ENCODE measurements around the gene KNOP1. TPM values are rescaled to one million over a fixed set of nuclear protein-coding genes. Genes with fewer than 3 reads are reported as not detected.

KNOP1 gene
- total RNA-seq, 1 experiment from 2014 or later = 13.6 TPM

DNA sequence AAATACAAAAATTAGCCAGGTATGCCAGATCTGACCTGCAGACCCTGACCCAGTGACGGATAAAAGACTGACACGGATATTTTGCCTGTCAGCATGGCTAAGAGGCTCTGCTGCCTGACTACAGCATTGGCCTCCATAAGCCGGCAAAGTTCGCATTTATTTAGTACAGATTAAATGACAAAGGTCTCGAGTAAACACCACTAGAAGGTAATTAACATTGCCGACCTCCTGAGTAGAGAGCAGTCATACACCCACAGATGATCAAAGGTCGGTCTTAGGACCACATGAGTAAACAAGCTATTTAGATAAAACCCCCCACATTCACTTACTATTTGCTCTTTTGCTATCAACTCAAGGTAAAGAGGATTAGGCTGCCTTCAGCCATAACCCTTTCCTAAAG lies 55.7 kb downstream of the KNOP1 start:
- no peak overlapping the region for H3K4me2 ChIP-seq (ENCODE audit: low read length)
- H3K27me3 ChIP-seq (ENCODE audit: low read length) = no peaks in the 10 kb centered on the region
- no peak overlapping the region for H2AFZ ChIP-seq (ENCODE audit: low read length)
- no peak for ATAC-seq
- H3K4me1 ChIP-seq (ENCODE audit: insufficient read depth, low read length) = no peaks in the 10 kb centered on the region
- H3F3A ChIP-seq (ENCODE audit: low read length, unreplicated experiment) = no peaks in the 10 kb centered on the region
- H3K4me3 ChIP-seq (ENCODE audit: low read length) = no peak overlapping the region
- ChIA-PET POLR2A (ENCODE audit: unreplicated experiment) (no interaction called here), CTCF (no interaction called here)
- TF ChIP-seq EZH2 (IDR thresholded peaks at IDR 0.05; ENCODE audit: low read length, unreplicated experiment) (no peak), EZH2phosphoT487 (IDR thresholded peaks at IDR 0.05; ENCODE audit: borderline replicate concordance, low read length) (no peak)
- TF ChIP-seq, protein P1, sequence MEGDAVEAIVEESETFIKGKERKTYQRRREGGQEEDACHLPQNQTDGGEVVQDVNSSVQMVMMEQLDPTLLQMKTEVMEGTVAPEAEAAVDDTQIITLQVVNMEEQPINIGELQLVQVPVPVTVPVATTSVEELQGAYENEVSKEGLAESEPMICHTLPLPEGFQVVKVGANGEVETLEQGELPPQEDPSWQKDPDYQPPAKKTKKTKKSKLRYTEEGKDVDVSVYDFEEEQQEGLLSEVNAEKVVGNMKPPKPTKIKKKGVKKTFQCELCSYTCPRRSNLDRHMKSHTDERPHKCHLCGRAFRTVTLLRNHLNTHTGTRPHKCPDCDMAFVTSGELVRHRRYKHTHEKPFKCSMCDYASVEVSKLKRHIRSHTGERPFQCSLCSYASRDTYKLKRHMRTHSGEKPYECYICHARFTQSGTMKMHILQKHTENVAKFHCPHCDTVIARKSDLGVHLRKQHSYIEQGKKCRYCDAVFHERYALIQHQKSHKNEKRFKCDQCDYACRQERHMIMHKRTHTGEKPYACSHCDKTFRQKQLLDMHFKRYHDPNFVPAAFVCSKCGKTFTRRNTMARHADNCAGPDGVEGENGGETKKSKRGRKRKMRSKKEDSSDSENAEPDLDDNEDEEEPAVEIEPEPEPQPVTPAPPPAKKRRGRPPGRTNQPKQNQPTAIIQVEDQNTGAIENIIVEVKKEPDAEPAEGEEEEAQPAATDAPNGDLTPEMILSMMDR (conservative IDR thresholded peaks at IDR 0.05; ENCODE audit: low read depth, low read length) = no peak
- no peak overlapping the region for H3K27ac ChIP-seq (ENCODE audit: low read length)
- no peak for DNase-seq
- BruUV-seq (replicated peaks) = no TSS peak
- H3K9me2 ChIP-seq (replicated peaks; ENCODE audit: low read length) = no peaks in the 10 kb centered on the region
- no peaks in the 10 kb centered on the region for H3K9me3 ChIP-seq (ENCODE audit: low read length)
- H3K79me2 ChIP-seq (ENCODE audit: low read length) = no peaks in the 10 kb centered on the region
- H3K9ac ChIP-seq (ENCODE audit: low read length) = no peak overlapping the region
- intact Hi-C loops (cut with micrococcal nuclease) = no loop called here
- no peaks in the 10 kb centered on the region for H3K36me3 ChIP-seq (ENCODE audit: low read depth, low read length)
- no peaks in the 10 kb centered on the region for H4K20me1 ChIP-seq (ENCODE audit: low read length)

DNA sequence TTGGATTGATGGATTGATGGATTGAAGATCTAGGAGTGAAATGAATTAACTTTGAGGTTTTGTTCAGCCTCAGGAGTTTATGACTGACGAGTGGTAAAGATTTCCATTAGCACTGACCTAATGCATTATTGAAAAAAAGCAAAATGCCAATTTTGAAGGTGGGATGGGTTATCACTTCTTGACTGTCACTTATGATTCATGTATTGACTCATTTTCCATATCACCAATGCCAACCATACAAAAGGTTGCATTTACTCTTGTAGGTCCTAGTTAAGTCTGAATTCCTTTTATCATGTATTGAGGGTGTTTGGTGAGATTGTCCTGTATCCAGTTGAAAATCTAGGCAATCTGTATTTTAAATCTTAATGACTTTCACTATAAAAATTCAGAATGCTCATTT lies 57.6 kb downstream of the KNOP1 start:
- intact Hi-C loops (cut with micrococcal nuclease) = no loop called here
- no peak for ATAC-seq
- no peaks in the 10 kb centered on the region for H3K27me3 ChIP-seq (ENCODE audit: low read length)

DNA sequence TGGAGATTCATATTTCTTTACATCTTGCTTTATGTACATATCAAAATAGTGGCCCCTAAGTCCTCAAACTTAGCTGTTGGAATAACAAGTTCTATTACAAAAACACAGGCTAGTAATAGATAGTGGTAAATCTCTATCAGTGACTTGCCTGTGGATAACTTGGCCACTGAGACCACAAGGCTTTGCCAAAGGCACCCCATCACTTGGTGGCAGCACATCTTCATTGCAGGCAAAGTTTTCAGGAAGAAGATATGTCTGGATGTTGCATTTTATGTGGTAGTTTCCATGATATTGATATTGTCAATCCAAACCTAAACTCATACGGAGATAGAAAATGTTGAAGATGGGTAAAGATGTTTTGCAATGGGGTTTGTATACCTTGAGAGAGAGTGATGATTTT lies 58.5 kb downstream of the KNOP1 start:
- no peak for TF ChIP-seq EZH2 (IDR thresholded peaks at IDR 0.05; ENCODE audit: low read length, unreplicated experiment)
- TF ChIP-seq, protein P1 (conservative IDR thresholded peaks at IDR 0.05; ENCODE audit: low read depth, low read length) = peak; percentile 31; the same call in 1 of the 2 replicates
- Histone ChIP-seq H3K27me3 (ENCODE audit: low read length) (no peaks in the 10 kb centered on the region), H3K9me2 (replicated peaks; ENCODE audit: low read length) (no peaks in the 10 kb centered on the region), H4K20me1 (ENCODE audit: low read length) (no peaks in the 10 kb centered on the region), H3K36me3 (ENCODE audit: low read depth, low read length) (no peaks in the 10 kb centered on the region), H3K4me3 (ENCODE audit: low read length) (no peak overlapping the region), H3K4me1 (ENCODE audit: insufficient read depth, low read length) (no peaks in the 10 kb centered on the region), H3K27ac (ENCODE audit: low read length) (no peak overlapping the region), H3K4me2 (ENCODE audit: low read length) (no peak overlapping the region), H3F3A (ENCODE audit: low read length, unreplicated experiment) (no peaks in the 10 kb centered on the region), H3K9ac (ENCODE audit: low read length) (no peak overlapping the region), H3K9me3 (ENCODE audit: low read length) (no peaks in the 10 kb centered on the region), H3K79me2 (ENCODE audit: low read length) (no peaks in the 10 kb centered on the region), H2AFZ (ENCODE audit: low read length) (no peak overlapping the region)
- CTCF ChIA-PET = no interaction called here
- POLR2A ChIA-PET (ENCODE audit: unreplicated experiment) = no interaction called here
- intact Hi-C loops (cut with micrococcal nuclease) = no loop called here
- BruUV-seq (replicated peaks) = no TSS peak
- DNase-seq (no peak), ATAC-seq (no peak)

More for the DNA sequence above, 57.6 kb downstream of the KNOP1 start:
- POLR2A ChIA-PET (ENCODE audit: unreplicated experiment) = no interaction called here
- no peaks in the 10 kb centered on the region for H3K9me2 ChIP-seq (replicated peaks; ENCODE audit: low read length)
- TF ChIP-seq, protein P1 (conservative IDR thresholded peaks at IDR 0.05; ENCODE audit: low read depth, low read length) = no peak
- TF ChIP-seq EZH2phosphoT487 (IDR thresholded peaks at IDR 0.05; ENCODE audit: borderline replicate concordance, low read length) (no peak), EZH2 (IDR thresholded peaks at IDR 0.05; ENCODE audit: low read length, unreplicated experiment) (no peak)
- DNase-seq = peak; percentile 1
- H2AFZ ChIP-seq (ENCODE audit: low read length) = no peak overlapping the region
- H3K79me2 ChIP-seq (ENCODE audit: low read length) = no peaks in the 10 kb centered on the region
- BruUV-seq (replicated peaks) = no TSS peak
- CTCF ChIA-PET = no interaction called here
- no peaks in the 10 kb centered on the region for H3K36me3 ChIP-seq (ENCODE audit: low read depth, low read length)
- H3K4me1 ChIP-seq (ENCODE audit: insufficient read depth, low read length) = no peaks in the 10 kb centered on the region
- H3K4me2 ChIP-seq (ENCODE audit: low read length) = no peak overlapping the region
- H3K9ac ChIP-seq (ENCODE audit: low read length) = no peak overlapping the region
- H3F3A ChIP-seq (ENCODE audit: low read length, unreplicated experiment) = no peaks in the 10 kb centered on the region
- H4K20me1 ChIP-seq (ENCODE audit: low read length) = no peaks in the 10 kb centered on the region
- no peak overlapping the region for H3K27ac ChIP-seq (ENCODE audit: low read length)
- no peak overlapping the region for H3K4me3 ChIP-seq (ENCODE audit: low read length)
- no peaks in the 10 kb centered on the region for H3K9me3 ChIP-seq (ENCODE audit: low read length)

All from PC-3 (cell line).